HG03469 (cell line): Measurements from ENCODE around the gene BEX4.
"Not testable (repeated sequence)": the region's sequence is repeated elsewhere in the genome, so short reads cannot be mapped to it uniquely, and the experiment has no call there.

Experiments
- ATAC-seq: cut with Tn5 transposase; IDR thresholded peaks from one replicate; pipeline ENCODE4 v1.9.1; 2021; ENCODE audit warnings: mild to moderate bottlenecking, moderate library complexity, moderate number of reproducible peaks; ENCODE audit not compliant: unreplicated experiment

The BEX4 gene

DNA sequence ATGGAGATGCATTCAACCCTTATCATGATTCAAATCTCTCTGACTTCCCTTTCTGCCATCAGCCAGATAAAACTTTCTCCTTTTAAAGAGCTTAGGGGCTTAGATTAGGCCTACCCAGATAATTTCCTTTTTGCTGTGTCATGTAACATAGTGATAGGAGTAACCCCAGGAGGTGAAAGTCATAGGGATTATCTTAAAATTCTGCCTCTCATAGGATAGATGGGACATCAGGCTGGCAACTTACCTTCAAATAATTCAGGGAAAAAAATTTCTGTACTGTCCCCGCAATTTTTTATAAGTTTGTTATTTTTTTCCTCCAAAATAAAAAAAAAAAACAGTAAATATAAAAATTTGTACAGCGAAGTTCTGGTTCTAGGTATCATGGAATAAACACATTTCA, 20.7 kb downstream of the BEX4 start:
- ATAC-seq: not testable (repeated sequence)

DNA sequence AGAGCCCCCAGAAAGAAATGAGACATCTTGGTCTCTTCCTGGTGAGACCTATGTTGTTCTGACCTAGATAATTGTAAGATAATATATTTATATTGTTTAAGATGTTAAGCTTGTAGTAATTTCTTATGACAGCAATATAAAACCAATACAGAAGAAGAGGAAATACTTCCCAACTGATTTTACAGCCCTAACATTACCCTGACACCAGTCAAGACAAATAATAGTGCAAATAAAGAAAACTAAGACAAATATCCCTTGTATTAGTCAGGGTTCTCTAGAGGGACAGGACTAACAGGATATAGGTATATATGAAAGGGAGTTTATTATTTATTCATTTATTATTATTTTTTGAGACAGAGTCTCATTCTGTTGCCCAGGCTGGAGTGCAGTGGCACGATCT, 21.4 kb downstream of the BEX4 start:
- ATAC-seq: no peak

DNA sequence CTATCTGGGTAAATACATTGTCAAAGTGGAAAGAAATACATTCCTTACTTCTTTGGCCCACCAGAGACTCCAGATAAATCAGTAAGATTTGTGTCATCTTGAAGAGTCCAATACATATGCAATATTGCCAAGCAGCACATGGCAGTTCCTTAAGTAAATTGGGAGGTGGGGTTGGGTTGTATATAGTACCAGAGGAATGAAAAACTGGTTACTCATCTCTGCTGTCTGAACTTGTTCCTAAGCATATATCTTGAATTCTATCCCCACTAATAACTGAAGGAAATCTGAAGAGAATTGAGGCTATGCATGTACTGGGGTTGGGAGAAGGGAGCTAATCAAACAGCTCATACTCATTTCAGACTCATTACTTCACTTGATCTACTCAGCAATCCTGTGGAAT, 25.2 kb downstream of the BEX4 start:
- ATAC-seq: no peak

DNA sequence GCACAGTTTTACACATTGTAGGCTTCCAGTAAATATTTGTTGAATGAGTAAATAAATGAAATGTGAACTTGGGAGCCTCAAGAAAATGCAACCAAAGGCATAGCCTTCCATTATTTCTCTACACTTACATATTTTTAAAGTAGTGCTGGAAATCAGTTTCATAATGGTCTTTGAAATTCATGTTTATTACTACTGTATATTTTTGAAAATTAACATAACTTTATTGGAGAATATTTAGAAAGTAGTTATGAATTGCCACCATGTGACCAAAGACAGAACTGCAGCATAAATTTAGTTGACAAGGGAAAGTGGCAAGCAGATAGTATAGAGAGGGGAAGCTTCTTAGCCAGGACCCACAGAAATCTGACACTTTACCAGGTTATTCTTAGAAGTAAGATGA, 33.6 kb downstream of the BEX4 start:
- ATAC-seq: peak; percentile 44

DNA sequence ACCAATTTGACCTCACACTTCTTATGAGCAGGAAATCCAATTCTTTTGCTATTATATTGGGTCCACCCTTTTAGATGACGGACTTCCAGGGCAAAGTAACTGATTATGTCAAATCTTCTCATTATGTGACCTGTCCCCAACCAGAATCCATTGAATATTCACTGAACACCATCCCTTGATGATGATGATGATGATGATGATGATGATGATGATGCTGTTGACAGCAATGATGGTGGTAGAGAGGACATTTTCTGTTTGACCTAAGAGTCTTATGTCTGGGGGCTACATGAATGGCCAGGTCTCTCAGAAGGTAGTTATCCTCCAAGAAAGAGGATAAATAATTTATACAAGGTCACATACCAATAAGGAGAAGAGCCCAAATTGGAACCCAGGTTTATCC, 34.9 kb downstream of the BEX4 start:
- no peak for ATAC-seq

DNA sequence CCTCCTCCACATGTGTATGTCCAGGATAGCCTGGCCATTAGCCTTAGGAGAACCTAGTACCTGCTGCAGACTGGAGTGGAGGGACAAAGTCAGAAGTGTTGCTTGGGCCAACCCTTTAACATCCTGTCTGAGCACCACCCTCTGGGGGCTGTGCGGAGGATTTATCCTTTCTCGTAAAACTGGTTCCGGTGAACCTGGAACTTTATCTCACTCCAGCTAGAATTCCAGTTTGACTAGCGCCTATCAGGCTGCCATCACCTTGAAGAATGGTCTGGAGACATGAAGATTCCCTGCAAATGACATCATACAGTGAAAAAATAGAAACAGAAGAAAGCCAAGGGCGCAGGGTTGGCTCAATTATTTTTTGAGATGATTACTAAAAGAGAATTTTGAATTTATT, 36.1 kb downstream of the BEX4 start:
- ATAC-seq: no peak

DNA sequence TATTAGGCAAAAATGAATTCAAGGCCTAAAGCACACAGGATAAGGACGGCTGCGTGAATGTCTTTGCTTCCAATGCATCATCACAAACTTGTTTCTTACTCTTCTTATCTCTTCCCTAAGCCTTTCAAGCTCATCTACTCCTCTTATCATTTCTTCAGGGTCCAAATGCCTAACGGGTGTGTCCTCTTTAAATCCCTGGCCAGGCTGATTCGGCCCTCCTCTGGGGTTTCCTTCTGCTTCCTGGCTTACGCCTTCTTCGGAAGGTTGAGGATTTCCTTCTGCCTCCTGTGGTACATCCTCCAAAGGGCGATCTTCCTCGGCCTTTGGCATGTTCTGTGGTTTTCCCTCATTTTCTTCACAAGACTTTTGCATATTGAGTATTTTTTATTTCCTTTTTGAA, 38.7 kb downstream of the BEX4 start:
- ATAC-seq: no peak

DNA sequence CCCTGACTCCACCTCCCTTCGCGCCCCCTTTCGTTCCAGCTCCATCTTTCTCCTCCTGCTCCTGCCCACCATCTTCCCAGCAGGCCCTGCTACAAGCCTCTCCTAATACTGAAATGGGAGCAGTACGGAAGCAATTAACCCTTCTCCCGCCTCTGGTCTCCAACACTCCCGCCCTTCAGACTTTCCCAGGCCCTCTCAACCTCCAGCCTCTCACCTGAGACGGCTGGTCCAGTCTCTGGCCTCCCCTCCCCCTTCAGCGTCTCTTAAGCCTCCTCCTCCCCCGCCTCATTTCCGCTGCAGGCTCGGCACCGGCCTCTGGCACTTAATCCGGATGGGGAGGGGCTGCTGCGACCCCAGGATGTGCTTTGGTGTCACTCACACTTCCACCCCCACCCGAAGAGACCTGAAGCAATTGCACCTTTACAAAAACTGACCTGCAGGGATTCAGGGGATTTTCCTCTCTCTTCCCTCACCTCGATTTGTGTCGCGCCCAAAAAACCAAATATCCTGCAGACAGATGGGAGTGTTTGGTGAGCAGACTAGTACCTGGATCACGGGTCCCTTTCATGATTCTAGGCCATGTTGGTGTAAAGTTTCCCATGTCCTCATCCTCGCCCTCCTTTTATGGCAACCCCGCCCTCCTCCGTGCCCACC, 39.4 kb downstream of the BEX4 start:
- ATAC-seq: no peak

DNA sequence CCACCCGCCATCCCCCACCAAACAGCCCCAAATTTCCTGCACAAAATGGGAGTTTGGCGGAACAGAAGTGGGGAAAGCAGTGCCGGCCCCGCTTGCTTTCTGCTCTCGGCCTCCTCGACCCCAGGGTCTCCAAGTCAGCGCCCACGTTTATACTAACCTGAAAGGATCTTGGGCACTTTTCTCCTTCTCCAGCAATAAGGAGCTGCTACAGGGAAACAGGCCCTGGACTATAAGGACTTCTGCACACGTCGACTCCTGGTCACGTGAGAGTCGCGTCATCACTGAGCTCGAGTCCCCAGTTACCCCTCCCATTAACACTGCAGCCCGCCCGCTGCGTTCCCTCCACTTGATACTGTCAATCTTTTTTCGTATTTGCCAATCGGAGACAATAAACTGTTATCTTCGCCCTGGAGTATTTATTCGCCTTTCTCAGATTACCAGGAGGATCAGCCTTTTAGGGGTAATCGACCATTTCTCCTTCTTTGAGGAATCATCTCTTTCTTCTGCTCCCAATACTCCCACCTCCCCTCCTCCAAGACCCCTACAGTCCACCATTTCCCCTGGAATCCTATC, 40.1 kb downstream of the BEX4 start, which contains the start of gene TCEAL8:
Gene TCEAL8, minus strand, starts transcription at position 235 of the 573 bp plus-strand sequence. CDS start 1,176 bp downstream, outside the sequence.
- peak; percentile 92 for ATAC-seq

DNA sequence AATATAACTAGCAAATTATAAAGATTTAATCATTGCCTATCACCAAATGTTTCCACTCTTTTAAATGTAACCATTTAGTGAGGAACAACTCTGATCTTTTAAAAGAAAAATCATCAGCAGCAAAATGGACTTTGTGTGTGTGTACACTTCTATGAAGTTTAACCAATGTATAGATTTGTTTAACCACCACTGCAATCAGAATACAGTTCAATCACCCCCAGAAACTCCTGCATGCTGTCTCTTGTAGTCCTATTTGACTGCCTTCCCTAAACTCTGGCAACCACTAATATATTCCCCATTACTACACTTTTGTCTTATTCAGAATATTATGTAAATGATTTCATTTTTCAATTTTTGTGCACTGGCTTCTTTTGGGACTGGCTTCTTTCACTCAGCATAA, 41.7 kb downstream of the BEX4 start:
- ATAC-seq: no peak

DNA sequence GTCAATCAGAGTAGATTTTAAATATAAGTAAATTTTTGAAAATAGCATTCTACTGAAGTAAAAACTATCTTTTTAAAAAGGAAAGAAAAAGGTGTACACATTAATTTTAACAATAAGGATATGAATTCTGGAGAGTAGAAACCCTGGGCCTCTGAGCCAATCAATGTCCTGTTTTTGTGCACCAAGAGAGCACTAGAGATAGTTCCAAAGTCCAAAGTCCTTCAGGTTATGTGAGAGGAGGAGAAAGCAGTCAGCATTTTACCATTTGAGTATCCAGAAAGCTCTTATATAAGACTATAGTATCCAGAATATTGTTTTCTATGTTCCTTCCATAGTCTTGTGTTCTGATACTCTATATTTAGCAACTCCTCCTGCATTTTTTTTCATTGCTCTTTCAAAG, 43.4 kb downstream of the BEX4 start:
- no peak for ATAC-seq
